Ishikawa (cell line): ENCODE measurements around the gene GNG5.

Experiments
- CEBPB ChIP-seq: IDR thresholded peaks from 2 replicates; pipeline ENCODE4 v1.6.1; 2012
- CREB1 ChIP-seq: IDR thresholded peaks from 2 replicates; pipeline ENCODE4 v1.6.1; 2012; ENCODE audit warnings: low read depth
- EGR1 ChIP-seq: IDR thresholded peaks from 2 replicates; pipeline ENCODE4 v1.6.1; 2012
- EP300 ChIP-seq: IDR thresholded peaks from 2 replicates; pipeline ENCODE4 v1.6.1; 2012; ENCODE audit warnings: borderline replicate concordance
- FOXM1 ChIP-seq: IDR thresholded peaks from 2 replicates; pipeline ENCODE4 v1.6.1; 2012; ENCODE audit warnings: low read depth, borderline replicate concordance
- MAX ChIP-seq: IDR thresholded peaks from 2 replicates; pipeline ENCODE4 v1.6.1; 2012
- NFIC ChIP-seq: IDR thresholded peaks from 2 replicates; pipeline ENCODE4 v1.6.1; 2012
- RAD21 ChIP-seq: IDR thresholded peaks from 2 replicates; pipeline ENCODE4 v1.6.1; 2012; ENCODE audit warnings: low read depth
- REST ChIP-seq: IDR thresholded peaks from 2 replicates; pipeline ENCODE4 v1.6.1; 2012; ENCODE audit warnings: low read depth, mild to moderate bottlenecking
- TAF1 ChIP-seq: IDR thresholded peaks from 2 replicates; pipeline ENCODE4 v1.6.1; 2012; ENCODE audit warnings: low read depth, mild to moderate bottlenecking
- TCF12 ChIP-seq: IDR thresholded peaks from 2 replicates; pipeline ENCODE4 v1.6.1; 2012; ENCODE audit warnings: low read depth
- TEAD4 ChIP-seq: IDR thresholded peaks from 2 replicates; pipeline ENCODE4 v1.6.1; 2012
- USF1 ChIP-seq: IDR thresholded peaks from 2 replicates; pipeline ENCODE4 v1.6.1; 2012
- YY1 ChIP-seq: IDR thresholded peaks from 2 replicates; pipeline ENCODE4 v1.6.1; 2012; ENCODE audit warnings: low read depth
- ZBTB7A ChIP-seq: IDR thresholded peaks from 2 replicates; pipeline ENCODE4 v1.6.1; 2012; ENCODE audit warnings: low read depth

The GNG5 gene

GRCh38 chr1:84509029-84509428 is 2.6 kb upstream of the GNG5 start:
- TF ChIP-seq CEBPB (no peak), EGR1 (no peak), NFIC (no peak), USF1 (no peak), MAX (no peak), RAD21 (no peak), CREB1 (no peak), TEAD4 (no peak), EP300 (no peak), TAF1 (no peak)

- TF ChIP-seq EGR1 (no peak), FOXM1 (no peak), NFIC (no peak), REST (no peak), TAF1 (no peak), USF1 (no peak), CREB1 (no peak), YY1 (no peak), EP300 (no peak), TEAD4 (no peak), ZBTB7A (no peak), MAX (no peak), CEBPB (no peak), RAD21 (no peak), TCF12 (no peak)
Observed at GRCh38 chr1:84508510-84508909, 2.1 kb upstream of the GNG5 start.

- TF ChIP-seq CEBPB (no peak), TAF1 (peak; percentile 10; the same call in 1 of the 2 replicates)
Observed at GRCh38 chr1:84506729-84507453, 510 bp upstream of the GNG5 start.

- TF ChIP-seq CREB1 (no peak), ZBTB7A (no peak), YY1 (no peak)
Observed at GRCh38 chr1:84505493-84506001, 834 bp downstream of the GNG5 start.

GRCh38 chr1:84504580-84505492 is 1.5 kb downstream of the GNG5 start:
- TF ChIP-seq TCF12 (no peak), EP300 (no peak), ZBTB7A (no peak), REST (no peak), EGR1 (no peak), USF1 (no peak), CREB1 (no peak), NFIC (no peak), MAX (no peak), TAF1 (no peak), TEAD4 (no peak), CEBPB (0 out of 2 replicates have a peak, but pooled peaks have one; percentile 30), RAD21 (no peak), FOXM1 (peak; percentile 36; the same call in 1 of the 2 replicates), YY1 (no peak)
